Activated CD4-positive, alpha-beta T cell treated with anti-CD3 and anti-CD28 coated beads, Interleukin-10, Interleukin-2, amounts not matched to agents 100 ng/mL and 50 ng/mL, durations not matched to agents 16 hours and 8 hours (primary cell): ENCODE results near the gene OR2T29.
"Not testable (repeated sequence)": the region's sequence is repeated elsewhere in the genome, so short reads cannot be mapped to it uniquely, and the experiment has no call there.

ENCODE experiments used
- DNase-seq: peaks from one replicate; pipeline ENCODE4 v3.0.0-alpha.2; 2020

Gene OR2T29, protein sequence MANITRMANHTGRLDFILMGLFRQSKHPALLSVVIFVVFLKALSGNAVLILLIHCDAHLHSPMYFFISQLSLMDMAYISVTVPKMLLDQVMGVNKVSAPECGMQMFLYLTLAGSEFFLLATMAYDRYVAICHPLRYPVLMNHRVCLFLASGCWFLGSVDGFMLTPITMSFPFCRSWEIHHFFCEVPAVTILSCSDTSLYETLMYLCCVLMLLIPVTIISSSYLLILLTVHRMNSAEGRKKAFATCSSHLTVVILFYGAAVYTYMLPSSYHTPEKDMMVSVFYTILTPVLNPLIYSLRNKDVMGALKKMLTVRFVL

DNA sequence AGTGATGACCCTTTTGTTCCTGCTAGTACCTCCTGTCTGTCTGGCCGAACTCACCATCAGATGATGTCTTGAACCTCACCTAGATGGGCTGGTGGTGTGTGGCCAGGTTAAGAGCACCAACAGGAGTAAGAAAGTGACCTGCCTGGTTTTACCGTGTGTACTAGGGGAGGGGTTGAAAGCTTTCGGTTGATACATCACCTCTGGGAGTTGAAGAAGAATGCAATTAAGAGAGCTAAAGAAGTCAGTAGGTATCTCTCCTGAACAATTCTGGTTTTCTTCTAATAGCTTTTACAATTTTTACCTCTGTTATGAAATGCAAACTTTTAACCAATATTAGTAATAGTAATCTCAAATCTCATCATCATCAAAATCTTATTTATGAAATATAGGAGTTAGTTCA is at the start of gene OR2T29:
Gene OR2T29 (minus strand): TSS at position 101 of the 400 bp plus-strand sequence. CDS start 3,281 bp downstream, outside the sequence.
- DNase-seq, result not testable (repeated sequence)

DNA sequence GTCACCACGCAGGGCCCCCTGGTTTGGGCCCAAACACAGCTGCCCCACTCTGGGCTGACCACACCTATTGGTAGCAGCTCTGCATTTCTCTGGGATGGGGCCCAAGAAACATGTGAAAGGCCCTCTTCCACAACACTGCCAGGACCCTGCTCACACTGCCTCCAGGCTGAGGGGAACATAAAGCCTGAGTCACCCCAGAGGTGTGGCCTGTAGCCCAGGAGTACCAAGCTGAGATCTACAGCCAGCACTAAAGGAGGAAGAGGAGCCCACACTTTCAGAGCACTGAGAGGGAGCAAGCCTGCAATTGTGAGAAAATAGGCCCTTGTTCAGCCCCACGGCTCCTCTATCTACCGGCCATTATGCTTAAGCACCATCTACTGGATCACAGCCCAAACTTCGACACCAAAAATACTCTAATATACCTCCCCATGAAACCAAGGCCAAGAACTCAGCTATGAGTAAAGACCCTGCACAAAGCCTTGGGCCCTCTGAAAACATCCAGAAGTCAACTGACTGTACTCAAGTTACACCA is 49.4 kb upstream of the OR2T29 start:
- no peak for DNase-seq

DNA sequence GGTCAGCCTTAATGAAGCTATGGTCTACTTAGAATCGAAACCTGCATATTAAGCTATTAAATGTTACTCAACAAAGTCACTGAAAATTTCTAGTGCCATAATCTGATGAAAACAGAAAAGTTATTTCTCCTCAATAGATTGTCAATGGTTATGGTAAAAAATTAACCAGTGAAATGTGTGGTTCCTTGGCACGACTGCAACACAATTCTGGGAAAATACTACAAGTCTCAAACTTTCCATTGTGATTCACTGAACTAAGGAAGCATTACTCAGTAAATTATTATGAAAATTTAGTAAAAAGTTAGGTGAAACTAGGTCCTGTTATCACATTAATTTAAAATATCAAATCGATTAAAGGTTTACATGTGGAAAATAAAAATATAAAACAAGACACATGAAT is 47.7 kb upstream of the OR2T29 start:
- no peak for DNase-seq

DNA sequence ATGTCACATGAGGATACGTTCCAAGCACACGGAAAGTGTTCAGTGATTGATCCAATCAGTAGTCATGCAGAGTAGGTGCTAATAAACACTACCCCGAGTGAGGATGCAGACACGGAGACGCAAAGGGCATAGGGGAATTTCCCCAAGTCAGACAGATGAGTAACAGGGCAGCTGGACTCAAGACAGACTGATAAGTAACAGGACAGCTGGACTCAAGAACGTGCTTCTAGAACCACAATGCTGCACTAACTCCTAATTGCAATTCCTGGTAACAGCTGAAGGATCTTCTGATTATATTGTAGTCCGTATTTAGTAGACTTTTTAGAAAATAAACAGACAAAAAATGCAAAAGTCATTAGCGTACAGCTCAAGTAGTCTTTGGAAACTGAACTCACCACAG is 36.8 kb upstream of the OR2T29 start:
- DNase-seq, result no peak

DNA sequence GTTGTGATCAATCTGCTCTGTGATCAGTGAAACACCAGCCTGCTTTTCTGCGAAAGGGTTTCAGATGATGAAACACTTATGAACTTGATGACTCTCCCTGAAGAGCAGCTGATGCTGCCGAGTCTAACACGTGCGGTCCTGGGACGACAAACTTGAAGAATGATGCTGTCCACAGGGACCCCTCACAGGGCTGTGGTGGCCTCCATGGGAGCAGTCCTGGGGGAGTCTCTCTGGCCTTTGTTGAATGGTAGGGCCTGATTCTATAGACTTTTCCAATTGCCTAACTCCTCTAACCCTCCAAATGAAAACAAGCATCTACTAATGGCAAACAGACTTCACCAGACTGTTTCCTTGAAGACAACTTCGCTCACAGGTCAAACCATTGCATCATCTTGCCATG is 35.0 kb upstream of the OR2T29 start, which contains the start of gene OR2T10:
Gene OR2T10 (minus strand): TSS at position 112 of the 400 bp plus-strand sequence. CDS start 3,932 bp downstream, outside the sequence.
- no peak for DNase-seq

DNA sequence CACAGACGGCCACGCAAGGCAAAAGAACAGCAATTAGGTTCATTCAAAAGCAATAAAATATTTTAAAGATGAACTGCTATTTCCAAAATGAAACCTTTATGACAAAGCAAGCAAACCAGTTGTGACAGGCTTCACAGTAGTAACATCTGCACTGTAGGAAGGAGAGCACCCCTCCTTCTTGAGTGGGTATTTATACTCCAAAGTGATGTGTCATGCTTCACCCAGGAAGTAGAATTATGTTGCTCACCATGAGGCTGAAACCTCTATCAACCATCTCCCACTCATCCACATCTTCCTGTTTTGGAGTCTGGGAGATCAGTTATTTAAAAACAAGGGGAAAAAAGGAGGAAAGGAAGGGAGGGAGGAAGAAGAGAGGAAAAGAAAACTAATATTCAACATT is 34.0 kb upstream of the OR2T29 start:
- no peak for DNase-seq

DNA sequence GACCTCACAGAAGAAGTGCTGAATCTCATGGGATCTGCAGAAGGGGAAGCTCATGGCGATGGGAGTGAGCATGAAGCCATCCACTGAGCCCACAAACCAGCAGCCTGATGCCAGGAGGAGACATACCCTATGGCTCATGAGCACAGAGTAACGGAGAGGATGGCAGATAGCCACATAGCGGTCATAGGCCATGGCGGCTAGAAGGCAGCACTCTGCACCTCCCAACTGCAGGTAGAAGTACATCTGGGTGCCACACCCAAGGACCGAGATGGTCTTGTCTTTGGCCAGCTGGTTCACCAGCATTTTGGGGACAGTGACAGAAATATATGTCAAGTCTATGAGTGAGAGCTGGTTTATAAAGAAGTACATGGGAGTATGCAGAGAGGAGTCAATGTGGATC is 30.7 kb upstream of the OR2T29 start:
- DNase-seq, result no peak

DNA sequence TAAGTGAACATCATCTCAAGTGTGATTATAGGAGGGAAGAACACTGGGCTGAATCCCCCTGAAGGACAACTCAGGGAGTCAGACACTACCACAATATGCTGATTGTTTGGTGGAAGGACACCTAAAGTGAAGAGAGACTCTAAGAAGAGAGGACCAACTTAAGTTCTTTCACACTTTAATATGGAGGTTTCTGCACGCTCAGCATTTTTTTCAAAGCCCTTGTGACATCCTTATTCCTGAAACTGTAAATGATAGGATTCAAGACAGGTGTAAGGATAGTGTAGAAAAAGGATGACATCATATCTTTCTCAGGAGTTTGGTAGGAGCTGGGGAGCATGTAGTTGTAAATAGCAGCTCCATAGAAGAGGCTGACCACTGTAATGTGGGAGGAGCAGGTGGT is 30.1 kb upstream of the OR2T29 start:
- DNase-seq, result no peak

DNA sequence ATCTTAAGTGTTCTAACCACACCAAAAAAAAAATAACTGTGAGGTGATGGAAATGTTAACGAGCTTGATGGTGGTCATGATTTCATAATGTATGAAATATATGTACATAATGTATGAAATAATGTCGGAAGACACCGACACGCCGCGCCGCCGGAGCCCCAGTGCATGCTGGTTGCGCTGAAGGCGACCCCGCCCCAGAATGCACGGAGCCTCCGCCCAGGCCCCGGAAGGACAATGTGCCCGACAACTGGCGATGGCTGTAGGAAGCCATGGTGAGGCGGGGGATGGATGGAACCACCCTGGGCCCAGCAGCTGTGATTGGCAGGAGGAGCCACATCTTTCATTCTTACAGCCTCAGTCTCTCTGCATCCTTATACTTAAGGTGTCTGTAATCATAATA is 27.5 kb upstream of the OR2T29 start:
- no peak for DNase-seq

DNA sequence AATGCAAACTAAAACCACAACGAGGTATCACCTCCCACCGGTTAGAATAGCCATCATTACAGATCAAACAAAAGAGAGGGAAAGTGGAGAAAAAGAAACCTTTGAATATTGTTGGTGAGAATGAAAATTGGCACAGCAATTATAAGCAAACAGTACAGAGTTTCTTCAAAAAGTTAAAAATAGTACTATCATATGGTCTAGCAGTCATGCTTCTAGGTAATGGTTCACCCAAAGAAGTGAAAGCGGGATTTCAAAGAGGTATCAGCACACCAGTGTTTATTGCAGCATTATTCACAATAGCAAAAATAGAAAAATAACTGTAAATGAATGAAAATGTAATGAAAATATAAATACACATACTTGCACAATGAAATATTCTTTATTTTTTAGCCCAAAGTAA is 26.8 kb upstream of the OR2T29 start:
- DNase-seq, result no peak

DNA sequence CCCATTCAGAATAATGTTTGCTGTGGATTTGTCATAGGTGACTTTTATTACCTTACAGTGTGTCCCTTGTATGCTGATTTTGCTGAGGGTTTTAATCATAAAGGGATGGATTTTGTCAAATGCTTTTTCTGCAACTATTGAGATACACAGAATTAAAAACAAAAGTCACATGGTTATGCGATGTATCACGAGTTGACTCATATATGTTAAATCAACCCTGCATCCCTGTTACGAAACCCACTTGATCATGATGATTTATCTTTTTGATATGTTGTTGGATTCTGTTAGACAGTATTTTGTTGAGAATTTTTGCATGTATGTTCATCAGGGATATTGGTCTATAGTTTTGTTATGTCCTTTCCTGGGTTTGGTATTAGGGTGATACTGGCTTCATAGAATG is 22.7 kb upstream of the OR2T29 start:
- no peak for DNase-seq

DNA sequence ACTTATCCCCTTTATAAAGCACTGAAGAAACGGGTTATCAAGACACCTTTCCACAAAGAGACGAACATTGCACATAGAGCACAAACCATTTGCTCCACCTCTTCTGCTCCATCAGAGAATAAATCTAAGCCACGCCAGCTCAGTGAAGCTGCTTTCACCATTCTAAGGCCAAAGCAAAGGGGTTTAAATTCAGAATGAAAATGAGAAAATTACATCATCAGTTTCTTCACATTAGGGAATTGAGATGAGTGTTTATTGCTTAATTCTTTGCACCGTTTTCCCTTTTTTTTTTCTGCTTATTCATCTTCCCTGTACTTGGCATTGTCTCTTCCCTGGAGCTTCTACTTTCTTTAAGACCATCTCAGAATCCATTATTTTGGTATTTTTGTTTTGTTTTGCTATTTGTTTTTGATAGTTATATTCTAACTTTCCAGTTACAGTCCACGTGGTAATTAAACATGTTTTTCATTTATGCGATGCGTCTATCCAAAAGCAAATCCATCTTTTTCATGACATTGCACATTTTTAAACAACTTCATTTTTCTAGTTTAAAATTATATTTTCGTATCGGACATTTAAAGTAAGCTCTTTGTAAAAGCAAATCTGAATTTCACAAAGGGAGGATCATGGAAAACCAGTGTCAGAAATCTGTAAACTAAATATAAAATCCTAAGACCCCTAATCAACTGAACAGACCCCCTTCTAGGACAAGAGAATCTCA is 13.8 kb upstream of the OR2T29 start:
- DNase-seq, result peak; percentile 22

DNA sequence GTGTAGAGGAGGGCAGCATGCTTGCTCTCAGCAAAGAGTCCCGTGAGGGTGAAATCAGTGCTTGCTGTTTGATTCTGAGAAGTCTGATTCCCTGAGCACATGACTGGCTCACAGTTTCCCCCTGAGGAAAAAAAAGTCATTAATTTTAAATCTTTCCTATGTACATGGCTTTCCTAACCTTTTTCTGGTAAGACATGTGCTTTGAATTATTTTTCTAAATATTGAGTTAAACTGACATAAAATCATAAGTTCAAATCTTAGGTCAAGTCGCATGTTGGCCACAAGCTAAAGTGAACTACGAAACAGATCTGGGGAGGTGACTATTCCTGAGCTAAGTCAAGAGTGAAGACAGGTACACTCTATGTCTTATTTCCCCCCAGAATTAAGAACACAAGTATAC is 12.1 kb upstream of the OR2T29 start, which contains the start of gene OR2T34:
Gene OR2T34 (minus strand): TSS at position 101 of the 400 bp plus-strand sequence. CDS start 0 bp downstream, at position 101.
- not testable (repeated sequence) for DNase-seq

DNA sequence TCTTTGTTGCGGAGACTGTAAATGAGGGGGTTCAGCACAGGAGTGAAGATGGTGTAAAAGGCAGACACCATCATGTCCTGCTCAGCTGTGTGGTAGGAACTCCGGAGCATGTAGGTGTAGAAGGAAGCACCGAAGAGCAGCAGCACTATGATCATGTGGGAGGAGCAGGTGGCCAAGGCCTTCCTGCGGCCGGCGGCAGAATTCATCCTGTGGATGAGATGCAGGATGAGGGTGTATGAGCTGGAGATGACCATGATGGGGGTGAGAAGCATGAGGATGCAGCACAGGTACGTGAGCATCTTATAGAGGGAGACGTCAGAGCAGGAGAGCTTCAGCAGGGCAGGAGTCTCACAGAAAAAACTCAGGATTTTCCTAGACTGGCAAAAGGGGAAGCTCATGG is 11.3 kb upstream of the OR2T29 start:
- DNase-seq, result not testable (repeated sequence)

DNA sequence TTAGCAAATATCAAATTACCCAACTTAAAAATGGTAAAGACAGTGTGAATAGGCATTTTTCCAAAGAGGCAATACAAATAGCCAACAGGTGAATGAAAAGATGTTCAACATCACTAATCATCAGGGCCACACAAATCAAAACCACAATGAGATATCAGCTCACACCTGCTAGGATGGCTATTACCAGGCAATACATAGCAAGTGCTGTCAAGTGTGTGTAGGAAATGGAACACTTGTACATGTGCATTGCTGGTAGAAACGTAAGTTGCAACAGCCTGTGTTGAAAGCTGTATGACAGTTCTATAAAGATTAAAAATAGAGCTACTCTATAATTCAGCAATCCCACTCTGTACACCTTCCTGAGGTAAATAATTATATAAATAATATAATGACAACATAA is 9.5 kb upstream of the OR2T29 start:
- DNase-seq, result not testable (repeated sequence)

DNA sequence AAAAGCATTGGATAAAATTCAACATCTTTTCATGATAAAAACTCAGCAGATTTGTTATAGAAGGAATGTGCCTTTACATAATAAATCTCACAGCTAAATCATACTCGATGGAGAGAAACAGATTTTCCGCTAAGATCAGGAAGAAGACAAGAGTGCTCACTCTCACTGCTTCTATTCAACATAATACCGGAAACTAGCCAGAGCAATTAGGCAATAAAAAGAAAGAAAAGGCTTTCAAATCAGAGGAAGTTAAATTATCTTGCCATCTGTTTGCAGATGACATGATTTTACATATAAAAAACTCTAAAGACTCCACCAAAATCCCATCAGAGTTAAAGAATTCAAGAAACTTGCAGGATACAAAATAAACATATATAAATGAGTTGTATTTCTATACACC is 8.2 kb upstream of the OR2T29 start:
- DNase-seq, result not testable (repeated sequence)

DNA sequence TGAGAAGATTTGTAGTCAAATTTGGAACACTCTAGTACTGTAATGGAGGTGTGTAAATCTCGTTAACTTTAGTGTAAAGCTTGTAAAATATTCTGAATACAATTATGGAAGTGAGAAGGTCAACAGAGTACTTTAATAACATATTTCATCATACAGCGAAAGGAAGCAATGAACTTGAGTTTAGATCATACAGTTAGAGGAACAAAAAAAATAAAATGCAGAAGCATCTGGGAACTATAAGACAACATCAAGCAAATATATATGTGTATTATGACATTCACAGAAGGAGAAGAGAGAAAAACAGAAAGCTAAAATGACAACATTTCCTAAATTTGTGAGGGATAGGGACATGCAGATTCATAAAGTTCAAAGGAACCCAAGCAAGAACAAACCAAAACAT is 6.5 kb upstream of the OR2T29 start:
- DNase-seq, result not testable (repeated sequence)

DNA sequence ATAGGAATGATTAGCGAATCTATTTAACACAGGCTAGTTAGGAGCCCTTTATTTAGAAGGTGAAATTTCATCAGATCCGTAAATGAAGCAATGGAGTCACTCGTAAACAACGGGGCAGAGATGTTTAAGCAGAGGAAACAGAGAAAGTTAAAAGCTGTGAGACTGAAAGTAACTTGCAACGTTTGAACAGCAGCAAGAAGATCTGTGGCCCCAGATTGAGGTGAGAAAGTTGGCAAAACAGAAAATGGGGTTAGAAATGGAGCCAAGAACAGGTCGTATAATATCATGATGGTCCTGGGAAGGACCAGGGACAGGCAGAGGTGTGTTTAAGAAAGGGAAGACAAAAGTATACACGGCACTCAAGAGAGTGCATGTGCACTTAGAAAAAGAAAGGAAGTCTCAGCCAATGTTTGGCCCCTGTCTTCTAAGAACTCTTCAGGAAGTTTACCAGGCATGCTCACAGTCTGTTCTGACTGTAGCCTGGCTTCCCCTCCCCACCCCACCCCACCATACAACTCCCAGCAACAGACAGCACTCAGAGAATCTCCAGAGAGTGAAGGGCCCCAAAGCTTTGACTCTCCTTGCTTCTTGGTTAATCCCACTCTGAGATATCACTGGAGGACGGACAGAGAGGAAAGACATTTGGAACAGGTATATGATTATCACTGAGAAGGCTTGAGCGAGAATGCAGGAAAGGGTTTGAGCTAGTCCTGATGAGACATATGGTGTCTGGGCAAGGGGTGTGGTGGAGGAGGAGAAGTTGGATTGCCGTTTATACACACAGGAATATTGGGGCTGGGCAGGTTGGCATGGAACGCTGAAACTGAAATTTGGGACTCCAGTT is 3.2 kb upstream of the OR2T29 start:
- peak; percentile 16 for DNase-seq

DNA sequence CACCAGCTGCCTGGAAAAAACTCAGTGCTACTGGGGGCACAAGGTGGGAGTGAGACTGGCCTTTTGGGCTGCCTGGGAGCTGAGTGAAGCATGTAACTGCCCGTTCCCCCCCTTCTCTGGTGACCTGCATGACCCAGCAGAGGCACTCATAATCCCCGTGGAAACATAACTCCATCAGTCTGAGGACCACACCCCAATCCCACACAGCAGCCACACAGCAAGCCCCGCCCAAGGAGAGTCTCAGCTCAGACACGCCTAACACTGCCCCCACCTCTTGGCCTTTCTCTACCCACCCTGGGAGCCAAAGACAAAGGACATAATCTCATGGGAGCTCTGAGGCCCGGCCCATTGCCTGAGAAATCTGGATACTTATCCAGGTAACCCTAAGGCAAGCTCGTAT is 11.5 kb downstream of the OR2T29 start:
- not testable (repeated sequence) for DNase-seq

DNA sequence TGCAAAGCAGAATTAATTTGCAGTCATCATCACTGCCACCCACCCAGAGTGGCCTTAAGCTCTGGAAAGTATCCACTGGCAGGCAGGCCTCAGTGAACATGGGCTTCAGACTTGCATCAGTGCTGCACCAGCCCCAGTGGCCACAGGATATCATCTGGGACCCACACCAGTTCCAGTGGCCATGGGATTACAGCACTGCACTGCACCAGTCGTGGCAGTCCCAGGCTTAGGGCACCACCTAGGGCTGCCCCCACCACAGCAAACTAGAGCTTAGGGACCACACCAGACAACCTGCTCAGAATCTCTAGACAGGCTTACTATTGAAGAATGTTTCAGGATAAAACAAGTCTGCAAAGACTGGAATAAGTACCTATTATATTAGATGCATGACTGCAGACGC is 15.2 kb downstream of the OR2T29 start:
- not testable (repeated sequence) for DNase-seq

DNA sequence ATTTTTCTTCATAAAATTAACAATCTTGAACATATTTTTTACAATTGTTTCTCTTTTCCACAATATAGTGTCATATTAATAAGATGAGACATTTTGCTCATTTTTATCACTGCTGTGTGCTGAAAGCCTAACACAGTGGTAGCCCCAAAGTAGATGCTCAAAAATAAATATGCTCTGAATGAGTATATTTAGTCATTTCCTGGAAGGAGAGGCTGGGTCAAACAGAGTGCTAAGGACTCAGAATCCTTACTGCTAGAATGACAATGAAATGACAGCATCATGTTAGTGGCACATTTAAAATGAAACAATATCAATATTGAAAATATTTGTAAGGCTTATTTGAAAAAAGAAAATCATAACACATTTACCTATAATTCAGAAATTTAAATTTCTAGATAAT is 25.1 kb downstream of the OR2T29 start:
- not testable (repeated sequence) for DNase-seq

DNA sequence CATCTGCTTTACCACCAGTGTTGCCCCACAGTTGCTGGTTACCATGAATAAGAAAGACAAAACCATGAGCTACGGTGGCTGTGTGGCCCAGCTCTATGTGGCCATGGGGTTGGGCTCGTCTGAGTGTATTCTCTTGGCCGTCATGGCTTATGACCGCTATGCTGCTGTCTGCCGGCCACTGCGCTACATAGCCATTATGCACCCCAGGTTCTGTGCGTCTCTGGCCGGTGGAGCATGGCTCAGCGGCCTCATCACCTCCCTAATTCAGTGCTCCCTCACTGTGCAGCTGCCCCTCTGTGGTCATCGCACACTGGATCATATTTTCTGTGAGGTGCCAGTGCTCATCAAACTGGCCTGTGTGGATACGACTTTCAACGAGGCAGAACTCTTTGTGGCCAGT is 40.7 kb downstream of the OR2T29 start:
- no peak for DNase-seq

DNA sequence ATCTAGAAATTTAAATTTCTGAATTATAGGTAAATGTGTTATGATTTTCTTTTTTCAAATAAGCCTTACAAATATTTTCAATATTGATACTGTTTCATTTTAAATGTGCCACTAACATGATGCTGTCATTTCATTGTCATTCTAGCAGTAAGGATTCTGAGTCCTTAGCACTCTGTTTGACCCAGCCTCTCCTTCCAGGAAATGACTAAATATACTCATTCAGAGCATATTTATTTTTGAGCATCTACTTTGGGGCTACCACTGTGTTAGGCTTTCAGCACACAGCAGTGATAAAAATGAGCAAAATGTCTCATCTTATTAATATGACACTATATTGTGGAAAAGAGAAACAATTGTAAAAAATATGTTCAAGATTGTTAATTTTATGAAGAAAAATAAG is 52.4 kb downstream of the OR2T29 start:
- DNase-seq, result not testable (repeated sequence)
